T-helper 2 cell treated with Interferon-gamma antibody and Interleukin-4, amounts not matched to agents 5 μg/mL and 100 μg/mL, for 36 hours (primary cell): ENCODE measurements around the gene SCNN1B.

Experiments
- DNase-seq: peaks from one replicate; pipeline ENCODE4 v3.0.0; 2021; ENCODE audit warnings: low spot score
- H3K27ac Mint-ChIP-seq: one replicate; pipeline ENCODE4 v1.8.0; 2021; ENCODE audit warnings: mild to moderate bottlenecking, mixed read lengths
- H3K27me3 Mint-ChIP-seq: one replicate; pipeline ENCODE4 v1.8.0; 2021; ENCODE audit warnings: low read depth, mixed read lengths
- H3K36me3 Mint-ChIP-seq: one replicate; pipeline ENCODE4 v1.8.0; 2021; ENCODE audit warnings: low read depth, mixed read lengths
- H3K4me1 Mint-ChIP-seq: one replicate; pipeline ENCODE4 v1.8.0; 2021; ENCODE audit warnings: low read depth, mixed read lengths
- H3K4me3 Mint-ChIP-seq: one replicate; pipeline ENCODE4 v1.8.0; 2022; ENCODE audit warnings: mild to moderate bottlenecking, moderate library complexity, mixed read lengths
- H3K9me3 Mint-ChIP-seq: one replicate; pipeline ENCODE4 v1.8.0; 2021; ENCODE audit warnings: mixed read lengths

The SCNN1B gene

DNA sequence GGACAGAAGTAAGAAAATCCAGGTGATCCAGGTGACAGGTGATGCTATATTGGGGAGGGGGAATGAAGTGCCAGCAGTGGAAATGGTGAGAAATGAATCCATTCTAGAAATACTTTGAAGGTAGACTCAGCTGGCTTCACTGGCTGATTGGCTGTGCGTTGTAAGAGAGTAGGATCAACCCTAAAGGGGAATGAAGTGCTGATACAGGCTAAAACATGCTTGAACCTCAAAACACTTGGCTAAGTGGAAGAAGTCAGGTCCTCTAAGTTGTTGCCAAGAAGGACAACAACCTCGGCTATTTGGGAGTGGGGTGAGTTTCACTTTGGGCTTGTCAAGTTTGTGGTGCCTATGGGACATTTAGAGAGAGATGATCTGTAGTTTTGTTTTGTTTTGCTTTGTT lies 24.1 kb upstream of the SCNN1B start:
- no peak overlapping the region for H3K4me3 Mint-ChIP-seq
- H3K4me1 Mint-ChIP-seq: no peaks in the 10 kb centered on the region
- no peaks in the 10 kb centered on the region for H3K9me3 Mint-ChIP-seq
- H3K36me3 Mint-ChIP-seq: no peaks in the 10 kb centered on the region
- no peak for DNase-seq
- no peak overlapping the region for H3K27ac Mint-ChIP-seq
- peaks cover 14% of the 10 kb centered on the region for H3K27me3 Mint-ChIP-seq

DNA sequence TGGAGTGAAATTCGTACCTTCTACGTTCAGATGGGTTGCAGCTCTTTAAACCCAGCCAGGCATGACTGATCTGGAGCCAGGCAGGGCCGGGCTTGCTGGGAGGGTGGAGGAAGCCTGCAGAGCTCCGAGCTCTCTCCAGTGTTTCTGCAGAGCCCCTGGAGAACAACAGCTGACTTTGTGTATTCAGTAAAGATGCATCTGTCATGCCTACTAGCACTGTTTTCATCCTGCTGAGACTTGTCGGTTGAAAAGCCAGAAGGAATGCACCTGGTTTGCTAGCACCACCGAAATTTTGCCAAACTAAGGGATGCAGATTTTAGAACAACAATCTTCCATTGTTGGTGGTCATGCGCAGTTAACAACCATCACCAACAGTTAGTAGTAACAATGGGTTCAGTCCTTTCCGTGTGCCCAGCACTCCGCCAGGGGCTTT lies 22.4 kb upstream of the SCNN1B start:
- Mint-ChIP-seq H3K9me3 (no peaks in the 10 kb centered on the region), H3K36me3 (no peaks in the 10 kb centered on the region), H3K4me1 (no peaks in the 10 kb centered on the region), H3K27me3 (peaks cover 14% of the 10 kb centered on the region), H3K27ac (no peak overlapping the region), H3K4me3 (no peak overlapping the region)
- no peak for DNase-seq

DNA sequence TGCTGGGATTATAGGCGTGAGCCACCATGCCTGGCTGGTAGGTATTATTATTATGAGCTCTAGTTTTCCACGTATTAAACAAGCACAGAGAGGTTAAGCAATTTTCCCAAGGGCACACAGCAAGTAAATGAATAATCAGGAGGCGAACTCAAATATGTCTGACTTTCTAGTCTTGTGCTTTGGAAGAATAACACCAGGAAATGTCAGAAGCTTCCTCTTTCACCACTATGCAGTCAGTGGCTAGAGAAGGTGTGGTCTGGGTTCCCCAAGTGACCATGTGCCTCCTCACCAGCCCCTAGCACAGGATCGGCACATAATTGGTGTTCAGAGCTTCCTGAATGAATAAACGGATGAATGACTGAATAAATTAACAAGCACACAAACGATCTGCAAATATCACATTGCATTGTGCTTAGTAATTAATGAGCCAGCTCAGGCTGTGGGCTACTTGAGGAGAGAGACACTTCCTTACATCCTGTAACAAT lies 21.6 kb upstream of the SCNN1B start:
- Mint-ChIP-seq H3K4me1 (no peaks in the 10 kb centered on the region), H3K27me3 (peaks cover 9% of the 10 kb centered on the region), H3K9me3 (no peaks in the 10 kb centered on the region), H3K27ac (no peak overlapping the region), H3K4me3 (no peak overlapping the region), H3K36me3 (no peaks in the 10 kb centered on the region)
- DNase-seq: no peak

DNA sequence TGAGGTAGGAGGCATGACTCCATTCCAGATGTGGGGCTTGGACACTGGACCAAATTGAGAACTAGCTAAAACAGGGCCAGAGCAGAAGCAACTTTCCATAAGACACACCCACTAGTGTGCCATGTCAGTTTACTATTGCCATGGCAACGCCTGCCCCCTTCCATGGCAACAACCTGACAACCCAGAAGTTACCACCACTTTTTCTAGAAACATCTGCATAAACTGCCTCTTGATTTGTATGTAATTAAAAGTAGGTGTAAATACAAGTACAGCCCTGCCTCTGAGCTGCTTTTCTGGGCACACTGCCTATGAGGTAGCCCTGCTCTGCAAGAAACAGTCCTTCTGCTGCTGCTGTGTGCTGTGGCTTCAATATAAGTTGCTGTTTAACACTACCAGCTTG lies 19.5 kb upstream of the SCNN1B start:
- Mint-ChIP-seq H3K27me3 (peaks cover 5% of the 10 kb centered on the region), H3K9me3 (no peaks in the 10 kb centered on the region), H3K4me3 (no peak overlapping the region), H3K4me1 (no peaks in the 10 kb centered on the region), H3K27ac (no peak overlapping the region), H3K36me3 (no peaks in the 10 kb centered on the region)
- DNase-seq: no peak

- Mint-ChIP-seq H3K27me3 (peaks cover 5% of the 10 kb centered on the region), H3K36me3 (no peaks in the 10 kb centered on the region)
Observed at GRCh38 chr16:23283571-23283970, 18.5 kb upstream of the SCNN1B start.

GRCh38 chr16:23284584-23284983 lies 17.5 kb upstream of the SCNN1B start:
- DNase-seq: no peak
- peaks cover 6% of the 10 kb centered on the region for H3K4me1 Mint-ChIP-seq
- no peaks in the 10 kb centered on the region for H3K9me3 Mint-ChIP-seq
- H3K4me3 Mint-ChIP-seq: no peak overlapping the region
- H3K27ac Mint-ChIP-seq: no peak overlapping the region
- peaks cover 5% of the 10 kb centered on the region for H3K27me3 Mint-ChIP-seq
- H3K36me3 Mint-ChIP-seq: no peaks in the 10 kb centered on the region

More at GRCh38 chr16:23283571-23283970, 18.5 kb upstream of the SCNN1B start:
- H3K9me3 Mint-ChIP-seq: no peaks in the 10 kb centered on the region
- H3K4me1 Mint-ChIP-seq: no peaks in the 10 kb centered on the region
- DNase-seq: no peak
- H3K4me3 Mint-ChIP-seq: no peak overlapping the region
- H3K27ac Mint-ChIP-seq: no peak overlapping the region

GRCh38 chr16:23286131-23286532 lies 16.0 kb upstream of the SCNN1B start:
- DNase-seq: no peak
- Mint-ChIP-seq H3K36me3 (no peaks in the 10 kb centered on the region), H3K27ac (no peak overlapping the region), H3K4me3 (no peak overlapping the region), H3K4me1 (peaks cover 6% of the 10 kb centered on the region), H3K9me3 (no peaks in the 10 kb centered on the region), H3K27me3 (peaks cover 5% of the 10 kb centered on the region)

DNA sequence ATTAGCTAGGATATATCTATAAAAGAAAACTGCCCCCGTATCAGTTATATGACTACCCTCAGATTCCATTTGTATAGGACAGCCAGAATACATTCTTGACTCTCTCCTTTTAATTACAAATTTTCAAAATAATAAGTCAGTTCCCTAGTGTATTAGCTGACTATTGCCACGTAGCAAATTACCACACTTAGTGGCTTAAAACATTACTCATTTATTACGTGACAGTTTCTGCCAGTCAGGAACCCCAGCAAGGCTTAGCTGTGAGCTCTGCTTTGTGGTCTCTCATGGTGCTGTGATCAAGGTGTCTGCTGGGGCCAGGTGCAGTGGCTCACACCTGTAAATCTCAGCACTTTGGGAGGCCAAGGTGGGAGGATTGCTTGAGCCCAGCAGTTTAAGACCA lies 13.9 kb upstream of the SCNN1B start:
- no peaks in the 10 kb centered on the region for H3K36me3 Mint-ChIP-seq
- H3K27ac Mint-ChIP-seq: no peak overlapping the region
- no peaks in the 10 kb centered on the region for H3K27me3 Mint-ChIP-seq
- DNase-seq: no peak
- H3K9me3 Mint-ChIP-seq: no peaks in the 10 kb centered on the region
- no peak overlapping the region for H3K4me3 Mint-ChIP-seq
- H3K4me1 Mint-ChIP-seq: peaks cover 9% of the 10 kb centered on the region

- Mint-ChIP-seq H3K27ac (no peak overlapping the region), H3K9me3 (no peaks in the 10 kb centered on the region), H3K27me3 (no peaks in the 10 kb centered on the region), H3K4me3 (no peak overlapping the region), H3K36me3 (no peaks in the 10 kb centered on the region), H3K4me1 (peaks cover 10% of the 10 kb centered on the region)
- no peak for DNase-seq
Observed at GRCh38 chr16:23288726-23289512, 13.2 kb upstream of the SCNN1B start.

DNA sequence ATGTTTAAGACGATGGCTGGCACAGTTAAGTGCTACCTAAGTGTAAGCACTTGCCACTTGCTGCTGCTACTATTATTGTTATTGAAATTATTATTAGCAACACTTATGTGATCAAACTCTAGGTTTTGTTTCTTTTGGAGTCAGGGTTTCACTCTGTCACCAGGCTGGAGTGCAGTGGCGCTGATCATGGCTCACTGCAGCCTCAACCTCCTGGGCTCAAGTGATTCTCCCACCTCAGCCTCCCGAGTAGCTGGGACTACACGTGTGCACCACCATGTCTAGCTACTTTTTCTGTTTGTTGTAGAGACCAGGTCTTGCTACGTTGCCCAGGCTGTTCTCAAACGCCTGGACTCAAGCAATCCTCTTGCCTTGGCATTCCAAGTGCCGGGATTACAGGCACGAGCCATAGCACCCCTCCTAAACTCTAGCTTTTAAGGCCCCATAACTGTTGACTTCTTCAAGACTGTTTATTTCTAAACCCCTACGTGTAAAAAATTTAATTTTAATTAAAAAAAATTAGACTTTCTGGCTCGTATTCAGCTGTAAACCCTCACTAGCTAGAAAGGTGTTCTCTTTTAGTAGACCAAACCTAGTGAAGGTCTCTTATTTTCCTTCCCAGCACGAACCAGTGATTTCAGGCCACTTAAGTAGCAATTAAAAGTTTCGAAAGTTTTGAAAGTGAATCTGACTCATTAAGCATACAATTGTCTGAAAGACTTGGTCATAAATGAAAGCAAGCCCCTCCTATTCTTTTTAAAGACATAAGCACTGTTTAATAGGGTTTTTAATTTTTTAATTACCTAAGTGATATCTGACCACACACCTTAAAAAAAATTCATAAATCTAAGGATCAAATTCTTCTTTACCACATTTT lies 11.7 kb upstream of the SCNN1B start:
- Mint-ChIP-seq H3K9me3 (no peaks in the 10 kb centered on the region), H3K27ac (no peak overlapping the region), H3K4me3 (no peak overlapping the region), H3K27me3 (peaks cover 4% of the 10 kb centered on the region), H3K4me1 (peaks cover 11% of the 10 kb centered on the region), H3K36me3 (no peaks in the 10 kb centered on the region)
- DNase-seq: no peak

DNA sequence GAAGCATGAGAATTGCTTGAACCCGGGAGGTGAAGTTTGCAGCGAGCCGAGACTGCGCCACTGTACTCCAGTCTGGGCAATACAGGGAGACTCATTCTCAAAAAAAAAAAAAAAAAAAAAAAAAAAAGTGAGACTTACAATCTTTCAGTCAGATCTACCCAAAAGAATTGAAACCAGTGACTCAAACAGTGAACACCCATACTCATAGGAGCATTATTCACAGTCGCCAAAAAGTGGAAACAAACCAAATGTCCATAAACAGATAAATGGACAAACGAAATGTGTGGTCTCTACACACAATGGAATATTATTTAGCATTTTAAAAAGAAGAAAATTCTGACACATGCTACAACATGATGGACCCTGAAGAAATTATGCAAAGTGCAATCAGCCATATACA lies 9.1 kb upstream of the SCNN1B start:
- no peak for DNase-seq
- Mint-ChIP-seq H3K4me3 (no peak overlapping the region), H3K27me3 (peaks cover 14% of the 10 kb centered on the region), H3K27ac (peak overlapping the region; percentile 8), H3K36me3 (no peaks in the 10 kb centered on the region), H3K4me1 (peaks cover 11% of the 10 kb centered on the region), H3K9me3 (no peaks in the 10 kb centered on the region)

DNA sequence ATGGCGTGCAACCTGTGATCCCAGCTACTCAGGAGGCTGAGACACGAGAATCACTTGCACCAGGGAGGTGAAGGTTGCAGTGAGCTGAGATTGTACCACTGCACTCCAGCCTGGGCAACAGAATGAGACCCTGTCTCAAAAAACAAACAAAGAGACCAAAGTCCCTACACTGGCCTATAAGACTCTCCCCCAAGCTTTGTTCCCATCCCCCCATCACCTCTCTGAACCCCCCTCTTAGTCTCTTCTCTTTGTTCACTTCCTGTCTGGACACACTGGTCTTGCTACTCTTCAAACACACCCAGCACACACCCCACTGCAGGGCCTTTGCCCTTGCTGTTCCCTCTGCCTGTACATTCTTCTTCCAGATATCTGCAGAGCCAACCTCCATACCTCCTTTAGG lies 7.8 kb upstream of the SCNN1B start:
- Mint-ChIP-seq H3K36me3 (no peaks in the 10 kb centered on the region), H3K9me3 (no peaks in the 10 kb centered on the region), H3K27ac (no peak overlapping the region), H3K4me3 (no peak overlapping the region), H3K27me3 (peaks cover 14% of the 10 kb centered on the region), H3K4me1 (peaks cover 6% of the 10 kb centered on the region)
- DNase-seq: no peak

- Mint-ChIP-seq H3K27ac (no peak overlapping the region), H3K36me3 (no peaks in the 10 kb centered on the region), H3K9me3 (no peaks in the 10 kb centered on the region), H3K4me3 (no peak overlapping the region), H3K4me1 (peaks cover 5% of the 10 kb centered on the region), H3K27me3 (peaks cover 29% of the 10 kb centered on the region)
- no peak for DNase-seq
Observed at GRCh38 chr16:23296994-23297393, 5.1 kb upstream of the SCNN1B start.

DNA sequence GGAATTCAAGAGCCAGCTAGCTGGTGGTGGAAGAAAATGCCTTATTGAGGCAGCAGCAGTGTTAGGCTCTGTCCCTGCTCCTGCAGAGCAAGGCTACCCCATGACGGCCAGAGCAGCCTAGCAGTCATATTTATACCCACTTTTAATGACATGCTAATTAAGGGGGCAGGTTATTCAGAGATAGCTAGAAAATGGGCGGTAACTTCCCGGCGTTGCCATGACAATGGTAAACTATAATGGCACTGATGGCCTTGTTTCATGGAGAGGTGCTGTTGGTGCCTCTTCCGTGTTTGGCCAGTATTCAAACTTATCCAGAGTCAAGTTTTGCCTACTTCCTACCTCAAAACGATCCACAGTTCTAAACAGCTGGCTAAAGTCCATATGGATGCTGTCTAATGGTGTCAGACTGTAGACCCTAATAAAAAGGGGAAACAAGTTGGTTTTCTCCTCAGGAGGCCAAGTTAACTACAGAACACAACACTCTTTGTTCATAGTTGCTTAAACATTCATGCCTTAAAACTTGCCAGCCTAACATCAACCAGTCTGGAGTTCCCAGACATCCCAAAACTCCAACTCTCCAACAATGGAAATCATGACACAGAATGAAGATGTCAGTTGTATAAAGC lies 3.7 kb upstream of the SCNN1B start:
- Mint-ChIP-seq H3K4me1 (peaks cover 1% of the 10 kb centered on the region), H3K9me3 (no peaks in the 10 kb centered on the region), H3K36me3 (no peaks in the 10 kb centered on the region), H3K27me3 (peaks cover 38% of the 10 kb centered on the region), H3K4me3 (no peak overlapping the region), H3K27ac (no peak overlapping the region)
- DNase-seq: no peak
